Esophagus squamous epithelium (tissue), 4 donors: ENCODE results near the gene PI4KA.

Source experiments
- POLR2A ChIP-seq, 4 donors: fragments of 450-650 bp; IDR thresholded peaks; one replicate each; pipeline ENCODE4 v1.6.1; 2017; ENCODE audit warnings: antibody characterized with exemption in 4 of 4, mild to moderate bottlenecking in 4 of 4, moderate library complexity in 3 of 4
- TF ChIP-seq, protein P1 (sequence below), 6 experiments: fragments of 450-650 bp in 4 of 6; fragments of 200-600 bp in 2 of 6; sonication (generic) in 2 of 6; IDR thresholded peaks; one replicate each; pipeline ENCODE4 v1.5.1; 2016 to 2019; ENCODE audit warnings: antibody characterized with exemption in 6 of 6, mild to moderate bottlenecking in 4 of 6, moderate library complexity in 4 of 6

DNA sequence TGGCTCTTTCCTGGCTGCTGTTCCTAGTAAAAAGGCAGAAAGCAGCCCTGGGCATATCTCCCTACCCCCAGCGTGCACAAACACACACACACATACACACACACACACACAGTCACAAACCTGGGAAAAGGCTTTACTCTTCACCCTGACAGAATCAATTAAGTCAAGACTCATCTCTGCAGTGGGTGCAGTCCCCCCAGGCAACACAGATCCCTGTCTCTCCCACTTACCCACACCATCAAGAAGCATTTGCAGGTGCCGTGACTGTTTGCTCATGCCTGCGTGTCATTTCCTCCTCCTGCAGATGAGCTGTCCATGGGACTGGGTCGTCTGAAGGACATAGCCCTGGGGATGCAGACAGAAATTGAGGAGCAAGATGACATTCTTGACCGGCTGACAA is 28.8 kb upstream of the PI4KA start:
- no peak for TF ChIP-seq POLR2A (IDR thresholded peaks at IDR 0.05)
- TF ChIP-seq, protein P1, sequence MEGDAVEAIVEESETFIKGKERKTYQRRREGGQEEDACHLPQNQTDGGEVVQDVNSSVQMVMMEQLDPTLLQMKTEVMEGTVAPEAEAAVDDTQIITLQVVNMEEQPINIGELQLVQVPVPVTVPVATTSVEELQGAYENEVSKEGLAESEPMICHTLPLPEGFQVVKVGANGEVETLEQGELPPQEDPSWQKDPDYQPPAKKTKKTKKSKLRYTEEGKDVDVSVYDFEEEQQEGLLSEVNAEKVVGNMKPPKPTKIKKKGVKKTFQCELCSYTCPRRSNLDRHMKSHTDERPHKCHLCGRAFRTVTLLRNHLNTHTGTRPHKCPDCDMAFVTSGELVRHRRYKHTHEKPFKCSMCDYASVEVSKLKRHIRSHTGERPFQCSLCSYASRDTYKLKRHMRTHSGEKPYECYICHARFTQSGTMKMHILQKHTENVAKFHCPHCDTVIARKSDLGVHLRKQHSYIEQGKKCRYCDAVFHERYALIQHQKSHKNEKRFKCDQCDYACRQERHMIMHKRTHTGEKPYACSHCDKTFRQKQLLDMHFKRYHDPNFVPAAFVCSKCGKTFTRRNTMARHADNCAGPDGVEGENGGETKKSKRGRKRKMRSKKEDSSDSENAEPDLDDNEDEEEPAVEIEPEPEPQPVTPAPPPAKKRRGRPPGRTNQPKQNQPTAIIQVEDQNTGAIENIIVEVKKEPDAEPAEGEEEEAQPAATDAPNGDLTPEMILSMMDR (IDR thresholded peaks at IDR 0.05), result no peak
